ENCODE measurements around the gene KBTBD3. TPM values are rescaled to one million over a fixed set of nuclear protein-coding genes. Genes with fewer than 3 reads are reported as not detected.

KBTBD3 gene
- total RNA-seq, 2 experiments from 2014 or later = 5.7 to 8.1 TPM

GRCh38 chr11:106017093-106017492 lies 60.1 kb downstream of the KBTBD3 start:
- intact Hi-C loops (cut with DNase I, micrococcal nuclease) = no loop called here
- Mint-ChIP-seq H3K27ac (no peak overlapping the region), H3K9me3 (no peaks in the 10 kb centered on the region), H3K36me3 (ENCODE audit: low read depth) (peaks cover 41% of the 10 kb centered on the region), H3K4me1 (ENCODE audit: low read depth) (peaks cover 58% of the 10 kb centered on the region), H3K27me3 (no peaks in the 10 kb centered on the region), H3K4me3 (no peak overlapping the region)
- Histone ChIP-seq H3K36me3 (ENCODE audit: insufficient read depth, low read length) (peaks cover 4% of the 10 kb centered on the region), H3K27ac (ENCODE audit: low read depth in 1 of 2, low read length in 2 of 2) (no peak overlapping the region), H3K27me3 (ENCODE audit: control insufficient read depth in 1 of 2, insufficient read depth in 2 of 2, low read length in 2 of 2) (no peaks in the 10 kb centered on the region), H3K4me3 (ENCODE audit: low read length) (no peak overlapping the region), H3K9me3 (ENCODE audit: control insufficient read depth in 1 of 2, insufficient read depth in 1 of 2, low read length in 2 of 2) (no peaks in the 10 kb centered on the region), H3K4me1 (ENCODE audit: insufficient read depth, low read length) (peaks cover 6% of the 10 kb centered on the region)
- ChIA-PET CTCF (no interaction called here), POLR2A (no interaction called here)
- no peak for ATAC-seq (ENCODE audit: poor library complexity)
- TF ChIP-seq CTCF (IDR thresholded peaks at IDR 0.05) = no peak
- no peak for DNase-seq

- CTCF ChIA-PET = interaction anchor here (1.2 kb wide), 1 partner anchor 62 kb away, joined by 3 read pairs; the partner anchor contains the start of genes AASDHPPT and KBTBD3
- H3K4me1 Mint-ChIP-seq (ENCODE audit: low read depth) = peaks cover 46% of the 10 kb centered on the region
- no peaks in the 10 kb centered on the region for H3K27me3 Mint-ChIP-seq
- Histone ChIP-seq H3K9me3 (ENCODE audit: control insufficient read depth in 1 of 2, insufficient read depth in 1 of 2, low read length in 2 of 2) (no peaks in the 10 kb centered on the region), H3K36me3 (ENCODE audit: insufficient read depth, low read length) (peaks cover 18% of the 10 kb centered on the region), H3K4me1 (ENCODE audit: insufficient read depth, low read length) (peaks cover 3% of the 10 kb centered on the region), H3K4me3 (ENCODE audit: low read length) (no peak overlapping the region), H3K27me3 (ENCODE audit: control insufficient read depth in 1 of 2, insufficient read depth in 2 of 2, low read length in 2 of 2) (no peaks in the 10 kb centered on the region), H3K27ac (ENCODE audit: low read depth in 1 of 2, low read length in 2 of 2) (no peak overlapping the region)
- TF ChIP-seq CTCF (IDR thresholded peaks at IDR 0.05) = no peak
- DNase-seq = no peak
- ATAC-seq (ENCODE audit: poor library complexity) = no peak
- POLR2A ChIA-PET = no interaction called here
- intact Hi-C loops (cut with DNase I, micrococcal nuclease) = no loop called here
- H3K4me3 Mint-ChIP-seq = no peak overlapping the region
- no peak overlapping the region for H3K27ac Mint-ChIP-seq
- peaks cover 55% of the 10 kb centered on the region for H3K36me3 Mint-ChIP-seq (ENCODE audit: low read depth)
- peaks cover 3% of the 10 kb centered on the region for H3K9me3 Mint-ChIP-seq
Measured at GRCh38 chr11:106015066-106015465, 62.1 kb downstream of the KBTBD3 start.

GRCh38 chr11:106014620-106015019 lies 62.5 kb downstream of the KBTBD3 start:
- Mint-ChIP-seq H3K36me3 (ENCODE audit: low read depth) (peaks cover 56% of the 10 kb centered on the region), H3K27me3 (no peaks in the 10 kb centered on the region), H3K9me3 (peaks cover 3% of the 10 kb centered on the region), H3K4me3 (no peak overlapping the region), H3K27ac (no peak overlapping the region), H3K4me1 (ENCODE audit: low read depth) (peaks cover 46% of the 10 kb centered on the region)
- Histone ChIP-seq H3K27me3 (ENCODE audit: control insufficient read depth in 1 of 2, insufficient read depth in 2 of 2, low read length in 2 of 2) (no peaks in the 10 kb centered on the region), H3K36me3 (ENCODE audit: insufficient read depth, low read length) (peaks cover 22% of the 10 kb centered on the region), H3K27ac (ENCODE audit: low read depth in 1 of 2, low read length in 2 of 2) (no peak overlapping the region), H3K9me3 (ENCODE audit: control insufficient read depth in 1 of 2, insufficient read depth in 1 of 2, low read length in 2 of 2) (no peaks in the 10 kb centered on the region), H3K4me3 (ENCODE audit: low read length) (no peak overlapping the region), H3K4me1 (ENCODE audit: insufficient read depth, low read length) (peaks cover 3% of the 10 kb centered on the region)
- no peak for DNase-seq
- no peak for ATAC-seq (ENCODE audit: poor library complexity)
- intact Hi-C loops (cut with DNase I, micrococcal nuclease) = no loop called here
- TF ChIP-seq CTCF (IDR thresholded peaks at IDR 0.05) = no peak
- CTCF ChIA-PET = interaction anchor here (1.2 kb wide), 1 partner anchor 63 kb away, joined by 3 read pairs; the partner anchor contains the start of genes AASDHPPT and KBTBD3
- POLR2A ChIA-PET = no interaction called here
